ENCODE data around the gene EXOC2. TPM values are rescaled to one million over a fixed set of nuclear protein-coding genes. Genes with fewer than 3 reads are reported as not detected.

The EXOC2 gene
- total RNA-seq, 1 donor from 2014 or later: 35.3 TPM

DNA sequence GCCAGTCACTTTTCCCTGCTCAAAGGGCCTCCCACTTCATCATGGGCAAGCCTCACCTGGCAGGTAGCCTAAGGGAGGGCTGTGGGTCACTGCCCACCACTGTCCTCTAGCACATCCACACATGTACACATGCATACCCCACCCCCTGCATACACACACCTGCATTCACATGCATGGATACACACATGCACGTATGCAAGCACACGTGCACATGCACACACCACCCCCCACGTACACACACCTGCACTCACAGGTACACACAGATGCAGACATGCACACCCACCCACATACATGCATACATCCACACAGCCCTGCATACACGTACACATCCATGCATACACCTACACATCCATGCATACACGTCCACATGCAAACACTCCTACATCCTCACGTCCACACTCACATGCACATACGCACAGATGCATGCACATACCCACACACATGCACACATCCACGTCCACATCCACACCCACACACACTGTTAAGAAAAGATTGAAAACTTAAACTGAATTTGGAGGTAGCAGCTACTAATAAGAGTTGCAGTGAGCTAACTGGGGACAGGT, 14.0 kb upstream of the EXOC2 start:
- no peaks in the 10 kb centered on the region for H3K27me3 ChIP-seq (ENCODE audit: control insufficient read depth, insufficient read depth, low read length)
- no peak for DNase-seq (ENCODE audit: low read depth)
- TF ChIP-seq, protein P1, sequence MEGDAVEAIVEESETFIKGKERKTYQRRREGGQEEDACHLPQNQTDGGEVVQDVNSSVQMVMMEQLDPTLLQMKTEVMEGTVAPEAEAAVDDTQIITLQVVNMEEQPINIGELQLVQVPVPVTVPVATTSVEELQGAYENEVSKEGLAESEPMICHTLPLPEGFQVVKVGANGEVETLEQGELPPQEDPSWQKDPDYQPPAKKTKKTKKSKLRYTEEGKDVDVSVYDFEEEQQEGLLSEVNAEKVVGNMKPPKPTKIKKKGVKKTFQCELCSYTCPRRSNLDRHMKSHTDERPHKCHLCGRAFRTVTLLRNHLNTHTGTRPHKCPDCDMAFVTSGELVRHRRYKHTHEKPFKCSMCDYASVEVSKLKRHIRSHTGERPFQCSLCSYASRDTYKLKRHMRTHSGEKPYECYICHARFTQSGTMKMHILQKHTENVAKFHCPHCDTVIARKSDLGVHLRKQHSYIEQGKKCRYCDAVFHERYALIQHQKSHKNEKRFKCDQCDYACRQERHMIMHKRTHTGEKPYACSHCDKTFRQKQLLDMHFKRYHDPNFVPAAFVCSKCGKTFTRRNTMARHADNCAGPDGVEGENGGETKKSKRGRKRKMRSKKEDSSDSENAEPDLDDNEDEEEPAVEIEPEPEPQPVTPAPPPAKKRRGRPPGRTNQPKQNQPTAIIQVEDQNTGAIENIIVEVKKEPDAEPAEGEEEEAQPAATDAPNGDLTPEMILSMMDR (IDR thresholded peaks at IDR 0.05; ENCODE audit: insufficient read depth, low read length, poor library complexity, severe bottlenecking): no peak
- H3K4me3 ChIP-seq (ENCODE audit: low read depth, low read length): no peak overlapping the region
- H3K36me3 ChIP-seq (ENCODE audit: control insufficient read depth, insufficient read depth, low read length): no peaks in the 10 kb centered on the region

DNA sequence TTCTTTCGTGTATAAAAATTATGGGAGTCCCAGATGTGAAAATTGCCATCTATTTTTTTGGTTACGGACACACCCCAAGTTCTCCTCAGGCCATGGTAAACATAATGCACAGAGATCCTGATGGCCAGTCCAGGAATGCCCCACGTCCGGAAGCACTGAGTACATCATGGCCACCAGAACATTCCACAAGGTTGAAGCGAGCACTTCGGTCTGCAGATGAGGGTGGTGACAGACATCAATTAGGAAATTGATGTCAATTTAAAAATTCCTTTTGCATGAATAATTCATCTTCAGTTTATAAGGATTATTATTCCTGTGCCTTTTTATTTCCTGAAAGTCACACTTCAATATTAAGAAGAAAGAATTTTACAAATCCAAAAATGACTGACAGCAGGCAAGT, 13.2 kb upstream of the EXOC2 start:
- DNase-seq (ENCODE audit: low read depth): no peak
- no peaks in the 10 kb centered on the region for H3K36me3 ChIP-seq (ENCODE audit: control insufficient read depth, insufficient read depth, low read length)
- TF ChIP-seq, protein P1 (IDR thresholded peaks at IDR 0.05; ENCODE audit: insufficient read depth, low read length, poor library complexity, severe bottlenecking): no peak
- H3K4me3 ChIP-seq (ENCODE audit: low read depth, low read length): no peak overlapping the region
- H3K27me3 ChIP-seq (ENCODE audit: control insufficient read depth, insufficient read depth, low read length): no peaks in the 10 kb centered on the region

DNA sequence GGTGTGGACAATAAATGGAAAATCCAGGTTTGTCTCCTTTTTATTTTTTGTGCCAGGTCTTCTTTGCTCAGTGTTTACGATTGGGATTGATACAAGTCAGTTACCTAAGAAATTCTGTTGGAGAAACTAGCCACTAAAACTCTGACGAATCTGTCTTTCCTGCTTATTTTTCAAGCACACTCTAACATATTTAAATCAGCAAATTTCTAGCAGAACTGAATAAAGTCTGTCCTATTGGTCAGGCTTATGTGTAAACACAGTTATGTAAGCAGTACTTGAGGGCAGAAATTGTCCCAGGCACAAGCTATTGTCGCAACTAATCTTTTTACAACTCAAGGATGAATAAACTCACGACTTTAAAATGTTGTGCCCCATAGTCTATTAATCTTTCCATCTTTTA, 12.1 kb upstream of the EXOC2 start:
- DNase-seq (ENCODE audit: low read depth): no peak
- H3K27me3 ChIP-seq (ENCODE audit: control insufficient read depth, insufficient read depth, low read length): no peaks in the 10 kb centered on the region
- TF ChIP-seq, protein P1 (IDR thresholded peaks at IDR 0.05; ENCODE audit: insufficient read depth, low read length, poor library complexity, severe bottlenecking): no peak

DNA sequence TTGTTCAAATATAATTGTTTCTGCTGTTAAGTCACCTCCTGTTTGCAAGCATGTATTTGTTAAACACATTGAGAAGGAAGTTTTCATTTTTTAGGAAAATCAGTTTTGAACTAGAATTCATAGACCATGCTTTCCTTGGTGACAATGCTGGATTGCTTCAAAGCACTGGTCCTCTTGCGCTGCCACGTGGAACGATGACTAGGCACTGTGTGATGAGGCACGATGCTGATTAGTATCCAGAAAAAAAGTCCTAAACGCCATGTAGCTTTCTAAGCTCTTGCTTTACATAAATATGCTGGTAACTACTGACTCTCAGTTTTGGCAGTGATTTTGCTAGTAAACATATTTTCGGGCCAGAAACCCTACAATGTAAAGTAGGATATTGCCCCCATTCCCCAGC, 11.1 kb upstream of the EXOC2 start:
- H3K27me3 ChIP-seq (ENCODE audit: control insufficient read depth, insufficient read depth, low read length): no peaks in the 10 kb centered on the region
- TF ChIP-seq, protein P1 (IDR thresholded peaks at IDR 0.05; ENCODE audit: insufficient read depth, low read length, poor library complexity, severe bottlenecking): no peak
- H3K4me3 ChIP-seq (ENCODE audit: low read depth, low read length): no peak overlapping the region
- H3K36me3 ChIP-seq (ENCODE audit: control insufficient read depth, insufficient read depth, low read length): no peaks in the 10 kb centered on the region
- DNase-seq (ENCODE audit: low read depth): no peak

More for the DNA sequence above, 12.1 kb upstream of the EXOC2 start:
- H3K36me3 ChIP-seq (ENCODE audit: control insufficient read depth, insufficient read depth, low read length): no peaks in the 10 kb centered on the region
- no peak overlapping the region for H3K4me3 ChIP-seq (ENCODE audit: low read depth, low read length)

DNA sequence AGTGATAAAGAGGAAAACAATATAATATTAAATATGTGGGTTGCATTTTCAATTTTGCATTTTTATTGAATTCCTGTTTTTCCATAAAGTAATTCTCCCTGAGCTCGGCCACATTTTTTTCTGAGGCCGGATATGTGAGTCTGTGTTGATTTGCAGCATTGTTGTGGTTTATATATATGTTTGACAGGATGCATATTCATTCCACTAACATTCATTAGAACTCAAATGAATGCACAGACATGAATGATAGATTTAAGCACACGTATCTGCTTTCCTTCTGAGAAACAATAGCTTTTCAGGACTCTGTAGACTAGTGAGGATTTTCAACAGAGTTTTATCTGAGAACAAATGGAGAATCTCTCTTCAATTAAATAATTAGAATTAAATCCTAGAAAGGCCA, 10.6 kb upstream of the EXOC2 start:
- DNase-seq (ENCODE audit: low read depth): no peak
- H3K27me3 ChIP-seq (ENCODE audit: control insufficient read depth, insufficient read depth, low read length): no peaks in the 10 kb centered on the region
- TF ChIP-seq, protein P1 (IDR thresholded peaks at IDR 0.05; ENCODE audit: insufficient read depth, low read length, poor library complexity, severe bottlenecking): no peak
- no peak overlapping the region for H3K4me3 ChIP-seq (ENCODE audit: low read depth, low read length)
- H3K36me3 ChIP-seq (ENCODE audit: control insufficient read depth, insufficient read depth, low read length): no peaks in the 10 kb centered on the region

All from kidney epithelial cell (primary cell).